ENCODE measurements around the gene TRIM72. TPM values are rescaled to one million over a fixed set of nuclear protein-coding genes. Genes with fewer than 3 reads are reported as not detected.

Gene TRIM72
- total RNA-seq, 4 donors from 2014 or later, result 76.7 to 101 (median 97.4) TPM

DNA sequence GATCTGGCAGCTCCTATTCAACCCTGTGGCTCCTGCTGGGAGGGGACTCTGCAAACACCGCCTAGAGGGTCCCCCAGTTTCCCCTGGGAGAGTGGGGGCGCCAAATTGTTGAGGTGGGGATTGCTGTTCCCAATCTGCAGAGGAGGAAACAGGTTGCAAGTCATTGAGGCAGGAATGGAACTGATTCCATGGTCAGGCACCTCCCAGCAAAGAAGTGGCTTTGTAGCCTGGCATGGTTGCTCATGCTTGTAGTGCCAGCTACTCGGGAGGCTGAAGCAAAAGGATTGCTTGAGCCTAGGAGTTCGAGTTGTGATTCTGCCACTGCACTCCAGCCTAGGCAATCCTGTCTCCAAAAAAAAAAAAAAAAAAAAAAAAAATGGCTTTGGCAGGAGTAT lies 3.2 kb downstream of the TRIM72 start:
- Histone ChIP-seq H3K4me1 (peaks cover 42 to 55% of the 10 kb centered on the region in 2 donors), H3K9me3 (no peaks in the 10 kb centered on the region), H3K27ac (peak overlapping the region; percentile 99 to 100 (median 100)), H3K4me3 (peak overlapping the region in 1 of 4 donors; percentile 82), H3K36me3 (peaks cover 0 to 18% of the 10 kb centered on the region in 2 donors), H3K27me3 (no peaks in the 10 kb centered on the region)
- TF ChIP-seq POLR2A (IDR thresholded peaks at IDR 0.05), result no peak
- TF ChIP-seq, protein P1, sequence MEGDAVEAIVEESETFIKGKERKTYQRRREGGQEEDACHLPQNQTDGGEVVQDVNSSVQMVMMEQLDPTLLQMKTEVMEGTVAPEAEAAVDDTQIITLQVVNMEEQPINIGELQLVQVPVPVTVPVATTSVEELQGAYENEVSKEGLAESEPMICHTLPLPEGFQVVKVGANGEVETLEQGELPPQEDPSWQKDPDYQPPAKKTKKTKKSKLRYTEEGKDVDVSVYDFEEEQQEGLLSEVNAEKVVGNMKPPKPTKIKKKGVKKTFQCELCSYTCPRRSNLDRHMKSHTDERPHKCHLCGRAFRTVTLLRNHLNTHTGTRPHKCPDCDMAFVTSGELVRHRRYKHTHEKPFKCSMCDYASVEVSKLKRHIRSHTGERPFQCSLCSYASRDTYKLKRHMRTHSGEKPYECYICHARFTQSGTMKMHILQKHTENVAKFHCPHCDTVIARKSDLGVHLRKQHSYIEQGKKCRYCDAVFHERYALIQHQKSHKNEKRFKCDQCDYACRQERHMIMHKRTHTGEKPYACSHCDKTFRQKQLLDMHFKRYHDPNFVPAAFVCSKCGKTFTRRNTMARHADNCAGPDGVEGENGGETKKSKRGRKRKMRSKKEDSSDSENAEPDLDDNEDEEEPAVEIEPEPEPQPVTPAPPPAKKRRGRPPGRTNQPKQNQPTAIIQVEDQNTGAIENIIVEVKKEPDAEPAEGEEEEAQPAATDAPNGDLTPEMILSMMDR (IDR thresholded peaks at IDR 0.05 in 4 of 5, conservative IDR thresholded peaks at IDR 0.05 in 1 of 5), result no peak
- DNase-seq (no peak), ATAC-seq (no peak)
- in situ Hi-C loops (cut with MboI; ENCODE audit: low sequenced_read_pairs in 4 of 4), result loop anchor here in 1 of 4 donors (25.0 kb wide), 1 partner anchor 195 kb away; no protein-coding TSS in a partner anchor
- intact Hi-C loops (cut with DNase I; ENCODE audit: low total_unique reads), result loop anchor here (5.0 kb wide), 1 partner anchor 225 kb away; the partner anchor contains the start of gene ZNF843

DNA sequence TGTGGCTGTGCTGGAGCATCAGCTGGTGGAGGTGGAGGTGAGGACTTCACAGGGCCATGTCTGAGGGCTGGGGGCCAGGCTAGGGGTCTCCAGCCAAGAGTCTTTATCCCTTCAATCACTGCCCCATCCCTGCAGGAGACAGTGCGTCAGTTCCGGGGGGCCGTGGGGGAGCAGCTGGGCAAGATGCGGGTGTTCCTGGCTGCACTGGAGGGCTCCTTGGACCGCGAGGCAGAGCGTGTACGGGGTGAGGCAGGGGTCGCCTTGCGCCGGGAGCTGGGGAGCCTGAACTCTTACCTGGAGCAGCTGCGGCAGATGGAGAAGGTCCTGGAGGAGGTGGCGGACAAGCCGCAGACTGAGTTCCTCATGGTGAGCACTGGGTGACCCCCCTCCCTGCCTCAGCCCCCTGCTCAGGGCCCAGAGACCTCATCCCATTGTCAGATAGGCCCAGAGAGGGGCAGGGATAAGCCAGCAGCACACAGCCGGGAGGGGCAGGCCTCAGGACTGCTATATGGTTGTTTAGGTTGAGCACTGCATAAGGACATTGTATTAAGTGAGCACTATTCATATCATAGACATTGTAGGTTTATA lies 5.3 kb downstream of the TRIM72 start:
- in situ Hi-C loops (cut with MboI; ENCODE audit: low sequenced_read_pairs in 4 of 4), result loop anchor here in 1 of 4 donors (25.0 kb wide), 1 partner anchor 193 kb away; no protein-coding TSS in a partner anchor
- no peak for TF ChIP-seq POLR2A (IDR thresholded peaks at IDR 0.05)
- TF ChIP-seq, protein P1 (IDR thresholded peaks at IDR 0.05 in 4 of 5, conservative IDR thresholded peaks at IDR 0.05 in 1 of 5), result no peak
- Histone ChIP-seq H3K9me3 (no peaks in the 10 kb centered on the region), H3K27ac (peak overlapping the region in 2 of 4 donors; percentile 64 to 100), H3K36me3 (peaks cover 0 to 35% of the 10 kb centered on the region in 2 donors), H3K4me1 (peaks cover 34 to 49% of the 10 kb centered on the region in 2 donors), H3K4me3 (no peak overlapping the region), H3K27me3 (no peaks in the 10 kb centered on the region)
- no peak for DNase-seq
- intact Hi-C loops (cut with DNase I; ENCODE audit: low total_unique reads), result loop anchor here (5.0 kb wide), 1 partner anchor 223 kb away; the partner anchor contains the start of gene ZNF843
- ATAC-seq, result no peak

DNA sequence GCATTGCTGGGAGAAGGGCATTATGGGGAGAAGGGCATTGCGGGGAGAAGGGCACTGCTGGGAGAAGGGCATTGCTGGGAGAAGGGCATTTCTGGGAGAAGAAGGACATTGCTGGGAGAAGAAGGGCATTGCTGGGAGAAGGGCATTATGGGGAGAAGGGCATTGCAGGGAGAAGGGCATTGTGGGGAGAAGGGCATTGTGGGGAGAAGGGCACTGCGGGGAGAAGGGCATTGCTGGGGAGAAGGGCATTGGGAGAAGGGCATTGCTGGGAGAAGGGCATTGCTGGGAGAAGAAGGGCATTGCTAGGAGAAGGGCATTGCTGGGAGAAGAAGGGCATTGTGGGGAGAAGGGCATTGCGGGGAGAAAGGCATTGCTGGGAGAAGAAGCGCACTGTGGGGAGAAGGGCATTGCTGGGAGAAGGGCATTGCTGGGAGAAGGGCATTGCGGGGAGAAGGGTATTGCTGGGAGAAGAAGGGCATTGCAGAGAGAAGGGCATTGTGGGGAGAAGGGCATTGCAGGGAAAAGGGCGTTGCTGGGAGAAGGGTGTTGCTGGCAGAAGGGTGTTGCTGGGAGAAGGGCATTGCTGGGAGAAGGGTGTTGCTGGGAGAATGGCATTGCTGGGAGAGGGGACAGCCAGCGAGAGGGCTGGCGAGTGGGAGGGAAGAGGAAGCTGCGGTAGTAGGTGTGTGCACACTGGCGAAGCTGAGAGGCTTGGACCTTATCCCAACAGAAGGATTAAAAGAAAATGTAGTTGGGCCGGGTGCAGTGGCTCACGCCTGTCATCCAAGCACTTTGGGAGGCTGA lies 7.6 kb downstream of the TRIM72 start:
- ATAC-seq (peak in 1 of 2 donors; percentile 10), DNase-seq (no peak)
- Histone ChIP-seq H3K27ac (peak overlapping the region in 2 of 4 donors; percentile 64 to 100), H3K4me3 (no peak overlapping the region), H3K27me3 (no peaks in the 10 kb centered on the region), H3K4me1 (peaks cover 19 to 38% of the 10 kb centered on the region in 2 donors), H3K36me3 (peaks cover 0 to 35% of the 10 kb centered on the region in 2 donors), H3K9me3 (no peaks in the 10 kb centered on the region)
- in situ Hi-C loops (cut with MboI; ENCODE audit: low sequenced_read_pairs in 4 of 4) (loop anchor here in 1 of 4 donors (25.0 kb wide), 1 partner anchor 191 kb away; no protein-coding TSS in a partner anchor), intact Hi-C loops (cut with DNase I; ENCODE audit: low total_unique reads) (no loop called here)
- TF ChIP-seq POLR2A (IDR thresholded peaks at IDR 0.05), result no peak
- TF ChIP-seq, protein P1 (IDR thresholded peaks at IDR 0.05 in 4 of 5, conservative IDR thresholded peaks at IDR 0.05 in 1 of 5), result no peak

DNA sequence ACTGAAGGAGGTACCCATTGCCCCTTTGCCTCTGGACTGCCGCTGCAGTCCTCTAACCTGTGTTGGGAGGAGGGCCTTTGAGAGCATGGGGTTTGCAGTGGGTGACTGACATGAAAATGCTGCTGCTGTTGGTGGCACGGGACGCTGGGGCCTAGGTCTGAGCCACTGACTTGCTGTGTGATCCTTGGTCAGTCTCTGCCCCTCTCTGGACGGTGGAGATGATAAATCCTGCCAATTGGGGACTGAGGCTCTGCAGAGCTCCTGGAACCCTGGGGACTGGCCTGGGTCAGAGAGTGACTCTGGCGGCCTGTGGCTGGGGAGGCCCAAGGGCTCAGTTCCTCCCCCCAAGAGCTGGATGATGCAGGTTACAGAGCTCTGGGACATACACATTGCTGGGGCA lies 9.1 kb downstream of the TRIM72 start:
- ATAC-seq (no peak), DNase-seq (no peak)
- Histone ChIP-seq H3K9me3 (no peaks in the 10 kb centered on the region), H3K4me3 (no peak overlapping the region), H3K36me3 (peaks cover 0 to 35% of the 10 kb centered on the region in 2 donors), H3K4me1 (peaks cover 8 to 23% of the 10 kb centered on the region in 2 donors), H3K27me3 (no peaks in the 10 kb centered on the region), H3K27ac (peak overlapping the region in 1 of 4 donors; percentile 11)
- intact Hi-C loops (cut with DNase I; ENCODE audit: low total_unique reads), result no loop called here
- TF ChIP-seq POLR2A (IDR thresholded peaks at IDR 0.05), result no peak
- TF ChIP-seq, protein P1 (IDR thresholded peaks at IDR 0.05 in 4 of 5, conservative IDR thresholded peaks at IDR 0.05 in 1 of 5), result no peak
- in situ Hi-C loops (cut with MboI; ENCODE audit: low sequenced_read_pairs in 4 of 4), result loop anchor here in 1 of 4 donors (25.0 kb wide), 1 partner anchor 189 kb away; no protein-coding TSS in a partner anchor

All from gastrocnemius medialis (tissue), 4 donors.